Hematopoietic multipotent progenitor cell treated with erythropoietin and hydrocortisone succinate and interleukin-3 and kit ligand, for 4 days (in vitro differentiated cells): Measurements from ENCODE around the gene PBX4.

Experiments used
- DNase-seq: peaks from one replicate; pipeline ENCODE4 v3.0.0-alpha.2; 2015

Gene PBX4

DNA sequence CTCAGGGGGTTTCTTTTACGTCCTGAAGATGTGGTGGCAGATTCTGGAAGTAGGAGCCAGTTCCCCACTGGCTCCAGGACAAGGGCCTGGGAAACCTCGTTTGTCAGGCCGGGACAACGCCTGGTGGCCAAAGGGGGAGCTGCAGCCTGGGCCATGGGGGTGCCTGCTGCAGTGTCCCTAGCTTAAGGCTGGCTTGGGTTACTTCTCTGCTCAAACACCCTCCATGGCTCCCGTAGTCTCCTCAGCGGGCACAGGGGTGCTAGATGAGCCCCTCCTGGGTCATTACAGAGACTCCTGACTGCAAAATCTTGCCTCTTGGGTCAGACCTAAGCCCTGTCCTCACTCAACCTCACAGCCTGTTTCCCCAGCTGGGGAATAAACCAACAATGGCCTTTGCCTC, 65.7 kb downstream of the PBX4 start:
- DNase-seq = no peak

GRCh38 chr19:19551853-19552192, 66.7 kb downstream of the PBX4 start:
- no peak for DNase-seq

DNA sequence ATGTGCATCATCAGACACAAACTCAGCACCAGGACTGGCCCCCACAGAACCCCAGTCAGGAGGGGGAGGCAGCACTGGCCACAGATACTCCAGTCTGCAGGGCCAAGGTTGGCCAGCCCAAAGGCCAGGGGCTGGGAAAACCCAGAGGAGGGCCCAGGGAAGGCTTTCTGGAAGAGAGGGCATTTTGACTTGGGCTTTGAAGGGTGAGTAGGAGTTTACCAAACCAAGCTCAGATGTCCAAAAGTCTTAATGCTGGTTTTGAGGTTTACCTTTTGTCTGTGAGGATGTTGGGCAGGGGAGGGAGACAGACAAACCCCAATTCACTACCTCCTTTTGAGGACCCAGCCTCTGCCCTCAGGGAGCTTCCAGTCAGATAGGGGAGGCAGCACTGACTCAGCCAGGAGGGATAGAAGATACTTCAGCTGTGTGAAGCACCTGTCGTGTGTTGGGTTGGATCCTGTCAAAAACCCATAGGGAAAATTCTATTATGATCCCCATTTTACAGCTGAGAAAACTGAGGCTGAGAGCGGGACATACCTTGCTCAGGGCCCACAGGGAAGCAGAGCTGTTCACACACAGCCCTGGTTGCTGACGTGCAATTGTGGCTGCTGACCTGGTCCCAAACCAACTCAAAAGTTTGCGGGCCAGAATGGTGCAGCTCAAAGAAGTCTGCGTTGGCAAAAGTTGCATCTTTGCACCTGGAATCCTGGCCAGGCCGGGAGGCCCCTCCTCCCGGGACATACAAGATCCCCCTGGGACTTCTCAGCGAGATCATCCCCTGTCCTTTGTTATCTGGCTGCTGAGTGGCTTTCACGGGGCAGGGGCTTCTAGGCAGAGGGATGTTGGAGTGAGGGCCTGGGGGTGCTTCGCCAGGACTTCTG, 67.3 kb downstream of the PBX4 start:
- DNase-seq = no peak

GRCh38 chr19:19550485-19550929, 68.0 kb downstream of the PBX4 start:
- no peak for DNase-seq

DNA sequence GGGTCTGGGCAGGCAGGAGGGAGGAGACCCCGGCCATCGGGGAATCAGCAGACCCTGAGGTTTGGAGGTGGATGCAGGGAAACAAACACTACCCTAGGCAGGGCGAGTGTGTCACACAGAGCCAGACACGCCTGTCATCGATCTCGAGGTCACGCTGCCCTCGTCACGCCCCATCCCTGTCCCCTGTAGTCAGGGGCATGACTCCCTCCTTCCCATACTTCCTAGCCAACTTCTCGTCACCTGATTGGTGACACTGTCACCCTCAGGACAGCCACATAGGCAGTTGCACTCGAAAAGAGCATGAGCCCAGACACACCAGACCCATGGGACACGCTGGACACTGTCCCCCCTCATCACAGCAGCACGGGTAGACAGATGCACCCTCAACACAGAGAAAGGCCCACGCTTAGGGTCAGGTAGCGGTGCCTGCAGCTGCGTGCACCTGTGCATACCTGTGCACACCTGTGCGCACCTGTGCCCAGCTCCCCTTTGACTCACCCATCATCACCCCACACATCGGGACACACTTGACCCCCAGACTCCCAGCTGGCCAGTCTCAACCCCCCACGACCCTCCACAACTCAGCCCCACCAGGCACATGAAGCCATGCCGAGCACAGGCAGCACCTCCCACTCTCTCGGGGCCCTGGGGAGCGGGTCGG, 68.6 kb downstream of the PBX4 start:
- no peak for DNase-seq

- DNase-seq = no peak
Measured at GRCh38 chr19:19548915-19549759, 69.3 kb downstream of the PBX4 start.

DNA sequence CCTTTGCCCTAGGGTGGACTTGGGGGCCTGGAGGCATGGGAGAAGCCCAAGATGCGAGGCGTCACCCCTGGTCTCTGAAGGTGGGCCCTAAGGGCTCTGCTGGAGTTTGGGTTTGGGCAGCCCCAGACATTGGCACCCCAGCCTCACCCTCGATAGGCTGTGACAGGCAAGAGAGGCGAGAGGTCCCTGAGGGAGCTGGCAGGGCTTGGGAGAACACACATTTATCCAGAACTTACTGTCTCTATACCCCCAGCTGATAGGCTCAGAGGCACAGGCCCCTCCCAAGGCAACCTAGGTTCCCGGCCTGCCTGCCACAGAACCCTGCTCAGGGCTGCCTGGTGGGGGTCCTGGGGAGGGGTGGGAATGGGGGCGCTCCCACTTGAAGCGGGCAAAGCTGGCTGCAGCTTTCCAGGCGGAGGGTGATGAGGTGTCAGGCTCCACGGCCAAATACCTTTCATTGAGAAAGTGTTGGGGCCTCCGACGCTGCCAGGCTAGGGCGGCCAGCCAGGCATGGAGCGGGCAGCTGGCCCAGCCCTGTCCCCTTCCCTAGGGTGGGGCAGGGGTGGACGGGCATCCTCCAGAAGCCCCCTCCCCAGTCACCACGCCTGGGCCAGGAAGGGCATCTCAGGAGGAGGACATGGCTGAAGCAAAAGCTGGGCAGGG, 70.7 kb downstream of the PBX4 start:
- DNase-seq = no peak

GRCh38 chr19:19546751-19547162, 71.7 kb downstream of the PBX4 start:
- no peak for DNase-seq

- DNase-seq = no peak
Measured at GRCh38 chr19:19545707-19546106, 72.8 kb downstream of the PBX4 start.

DNA sequence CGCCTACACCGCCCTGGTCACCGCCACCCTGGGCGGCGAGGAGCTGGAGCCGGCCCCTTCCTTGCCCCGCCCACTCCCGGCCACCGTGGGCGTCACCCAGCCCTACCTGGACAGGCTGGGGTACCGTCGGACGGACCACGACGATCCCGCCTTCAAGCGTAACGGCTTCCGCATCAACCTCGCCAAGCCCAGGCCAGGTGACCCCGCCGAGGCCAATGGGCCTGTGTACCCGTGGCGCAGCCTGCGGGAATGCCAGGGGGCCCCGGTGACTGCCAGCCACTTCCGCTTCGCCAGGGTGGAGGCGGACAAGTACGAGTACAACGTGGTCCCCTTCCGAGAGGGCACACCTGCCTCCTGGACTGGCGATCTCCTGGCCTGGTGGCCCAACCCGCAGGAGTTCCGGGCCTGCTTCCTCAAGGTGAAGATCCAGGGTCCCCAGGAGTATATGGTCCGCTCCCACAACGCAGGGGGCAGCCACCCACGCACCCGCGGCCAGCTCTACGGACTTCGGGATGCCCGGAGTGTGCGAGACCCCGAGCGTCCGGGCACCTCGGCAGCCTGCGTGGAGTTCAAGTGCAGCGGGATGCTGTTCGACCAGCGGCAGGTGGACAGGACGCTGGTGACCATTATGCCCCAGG, 73.4 kb downstream of the PBX4 start:
- no peak for DNase-seq

GRCh38 chr19:19544257-19544953, 74.1 kb downstream of the PBX4 start:
- DNase-seq = no peak

DNA sequence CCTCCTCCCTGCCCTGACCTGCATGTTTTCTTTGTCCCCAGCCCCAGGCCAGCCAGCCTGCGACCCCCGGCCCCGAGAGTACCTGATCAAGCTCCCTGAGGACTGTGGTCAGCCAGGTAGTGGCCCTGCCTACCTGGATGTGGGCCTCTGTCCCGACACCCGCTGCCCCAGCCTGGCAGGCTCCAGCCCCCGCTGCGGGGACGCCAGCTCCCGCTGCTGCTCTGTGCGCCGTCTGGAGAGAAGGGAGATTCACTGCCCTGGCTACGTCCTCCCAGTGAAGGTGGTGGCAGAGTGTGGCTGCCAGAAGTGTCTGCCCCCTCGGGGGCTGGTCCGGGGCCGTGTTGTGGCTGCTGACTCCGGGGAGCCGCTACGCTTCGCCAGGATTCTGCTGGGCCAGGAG, 74.8 kb downstream of the PBX4 start:
- DNase-seq = no peak

DNA sequence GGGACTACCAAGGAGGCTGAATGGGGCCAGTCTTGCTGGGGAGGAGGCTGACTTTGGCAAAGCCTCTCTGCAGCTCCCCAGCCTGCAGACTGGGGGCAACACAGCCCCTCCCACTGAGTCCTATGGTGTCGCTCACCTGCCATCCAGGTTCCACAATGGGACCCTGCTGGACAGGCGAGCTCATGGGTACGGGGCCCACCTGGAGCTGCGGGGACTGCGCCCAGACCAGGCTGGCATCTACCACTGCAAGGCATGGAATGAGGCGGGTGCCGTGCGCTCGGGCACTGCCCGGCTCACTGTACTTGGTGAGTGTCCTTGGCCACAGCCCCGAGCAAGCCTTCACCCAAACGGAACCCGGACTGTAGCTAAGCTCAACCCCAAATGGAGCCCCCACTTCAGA, 75.4 kb downstream of the PBX4 start:
- DNase-seq = no peak

DNA sequence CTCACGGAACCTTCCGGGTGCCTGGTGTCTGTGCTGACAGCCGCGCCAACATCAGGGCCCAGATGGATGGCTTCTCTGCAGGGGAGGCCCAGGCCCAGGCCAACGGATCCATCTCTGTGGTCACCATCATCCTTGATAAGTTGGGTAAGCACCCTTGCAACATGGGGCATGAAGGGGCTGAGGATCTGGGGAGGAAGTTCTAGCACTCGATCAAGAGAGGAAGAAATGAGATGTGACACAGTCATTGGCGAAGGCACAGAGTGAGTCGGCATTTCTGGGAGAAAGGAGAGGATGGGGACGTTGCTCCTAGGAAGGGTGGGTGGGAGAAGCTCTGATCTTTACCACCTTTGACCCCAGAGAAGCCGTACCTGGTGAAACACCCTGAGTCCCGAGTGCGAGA, 76.0 kb downstream of the PBX4 start:
- DNase-seq = peak; percentile 66

GRCh38 chr19:19541616-19542015, 76.9 kb downstream of the PBX4 start:
- DNase-seq = no peak

DNA sequence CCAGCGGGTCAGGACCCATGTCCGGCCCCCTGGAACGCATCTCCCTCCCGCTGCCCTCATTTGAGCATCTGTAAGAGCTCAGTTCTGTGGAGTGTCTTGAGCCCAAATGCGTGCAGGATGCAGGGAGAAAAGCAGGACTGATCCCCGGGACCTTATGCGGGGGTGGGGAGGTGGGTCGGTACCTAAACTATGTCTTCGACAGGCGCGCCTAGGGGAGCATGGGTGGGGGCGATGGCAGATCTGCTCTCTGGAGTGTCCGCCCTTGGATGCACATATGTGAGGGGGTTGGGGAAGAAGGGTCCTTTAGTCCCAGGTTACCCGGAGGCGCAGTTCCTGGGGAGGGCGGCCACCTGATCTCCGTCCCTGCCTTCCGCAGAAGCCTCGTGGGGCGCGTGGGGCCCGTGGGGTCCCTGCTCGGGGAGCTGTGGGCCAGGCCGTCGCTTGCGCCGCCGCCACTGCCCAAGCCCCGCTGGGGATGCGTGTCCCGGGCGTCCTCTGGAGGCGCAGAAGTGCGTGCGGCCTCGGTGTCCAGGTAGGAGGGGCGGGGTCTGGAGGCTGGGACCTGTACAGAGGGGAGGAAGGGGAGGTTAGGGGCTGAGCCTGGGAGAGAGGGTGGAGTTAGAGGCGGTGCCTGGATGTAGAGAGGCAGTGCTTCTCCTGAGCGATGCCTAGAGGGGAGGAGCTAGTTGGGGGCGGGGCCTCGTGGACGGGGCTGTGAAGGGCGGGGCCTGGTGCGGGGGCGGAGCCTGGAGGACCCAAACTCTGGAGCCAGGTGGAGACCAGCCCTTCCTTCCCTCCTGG, 77.6 kb downstream of the PBX4 start:
- DNase-seq = peak; percentile 82

DNA sequence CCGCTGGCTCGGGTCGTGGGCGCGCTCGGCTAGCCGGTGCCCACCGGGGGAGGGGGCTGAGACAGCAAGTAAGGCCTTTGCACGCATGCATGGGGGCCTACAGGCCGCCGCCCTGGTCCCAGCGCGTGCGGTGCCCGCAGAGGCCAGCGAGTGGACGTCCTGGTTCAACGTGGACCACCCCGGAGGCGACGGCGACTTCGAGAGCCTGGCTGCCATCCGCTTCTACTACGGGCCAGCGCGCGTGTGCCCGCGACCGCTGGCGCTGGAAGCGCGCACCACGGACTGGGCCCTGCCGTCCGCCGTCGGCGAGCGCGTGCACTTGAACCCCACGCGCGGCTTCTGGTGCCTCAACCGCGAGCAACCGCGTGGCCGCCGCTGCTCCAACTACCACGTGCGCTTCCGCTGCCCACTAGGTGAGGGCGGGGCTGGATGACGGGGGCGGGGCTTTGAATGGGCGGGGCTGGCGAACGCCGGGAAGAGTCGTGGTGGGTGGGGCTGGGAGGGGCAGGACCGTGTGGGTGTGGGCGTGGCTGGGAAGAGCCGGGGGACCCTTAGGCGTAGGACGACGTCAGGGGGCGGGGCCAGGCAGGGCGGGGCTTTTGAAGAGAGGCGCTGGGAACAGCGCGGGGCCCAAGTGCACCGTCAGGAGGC, 78.3 kb downstream of the PBX4 start:
- DNase-seq = peak; percentile 95

DNA sequence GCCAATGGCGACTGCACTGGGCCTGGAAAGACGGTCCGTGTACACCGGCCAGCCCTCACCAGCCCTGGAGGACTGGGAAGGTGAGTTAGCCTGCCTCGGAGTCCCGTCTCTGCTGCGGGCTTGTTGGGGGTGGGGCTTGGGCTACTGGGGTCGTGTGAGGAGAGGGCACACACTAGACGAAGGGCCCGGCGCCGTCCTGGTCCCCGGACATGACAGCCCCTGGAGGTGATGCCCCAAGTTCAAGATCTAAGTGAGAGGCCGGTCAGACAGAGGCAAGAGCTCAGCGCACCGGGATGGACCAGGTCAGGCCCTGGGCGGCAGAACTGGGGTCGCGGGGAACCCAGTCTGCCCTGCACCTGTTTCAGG, 78.8 kb downstream of the PBX4 start:
- DNase-seq = no peak

DNA sequence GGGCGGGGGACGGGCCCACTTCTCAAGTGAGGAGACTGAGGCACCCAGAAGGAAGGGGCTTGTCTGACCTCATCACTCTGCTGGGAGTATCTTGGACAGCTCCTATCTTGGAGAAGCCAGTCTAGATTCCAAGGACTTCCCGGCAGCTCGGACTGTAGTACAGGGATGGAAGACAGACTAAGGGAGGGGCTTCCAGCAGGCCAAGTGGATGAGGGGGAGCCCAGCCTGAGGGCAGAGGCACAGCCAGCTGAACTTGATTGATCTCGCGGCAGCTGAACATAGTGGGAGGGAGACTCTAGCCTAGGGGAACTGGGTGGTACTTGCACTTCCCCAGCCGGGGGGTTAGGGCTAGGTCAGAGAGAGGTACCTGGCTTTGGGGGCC, 79.7 kb downstream of the PBX4 start:
- no peak for DNase-seq

DNA sequence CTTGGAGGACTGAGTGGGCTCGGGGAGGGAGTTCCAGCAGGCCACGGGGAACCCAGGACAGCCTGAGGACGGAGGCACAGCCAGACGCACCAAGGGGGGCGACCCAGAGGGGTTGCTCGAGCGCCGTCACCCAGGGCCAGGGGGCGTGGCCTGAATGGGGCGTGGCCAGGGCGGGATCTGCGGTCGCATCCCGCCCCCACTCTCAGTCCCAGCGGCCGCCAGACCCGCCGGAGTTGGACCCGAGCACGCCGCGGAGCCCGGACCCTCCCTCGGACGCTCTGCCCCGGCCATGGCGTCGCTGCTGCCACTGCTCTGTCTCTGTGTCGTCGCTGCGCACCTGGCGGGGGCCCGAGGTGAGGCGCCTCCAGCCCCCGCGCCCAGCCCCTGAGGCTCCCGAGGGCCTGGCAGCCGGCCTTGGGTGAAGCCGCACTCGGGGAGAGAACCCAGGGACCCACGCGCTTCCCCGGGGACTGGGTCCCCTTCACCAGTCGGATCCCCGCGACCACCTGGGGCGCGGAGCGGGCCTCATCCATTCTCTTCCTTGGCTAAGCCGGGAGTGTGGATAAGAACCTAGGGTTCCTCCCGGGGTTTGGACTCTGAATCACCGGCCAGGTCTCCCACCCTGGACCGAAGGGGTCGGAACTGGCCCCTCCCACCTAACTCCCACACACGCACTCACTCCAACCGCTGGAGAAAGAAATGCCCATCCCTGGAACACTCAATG, 80.3 kb downstream of the PBX4 start, which contains the start of gene CILP2:
Gene CILP2 (plus strand): TSS at position 205 of the 724 bp plus-strand sequence. CDS start 85 bp downstream, at position 290.
- peak; percentile 58 for DNase-seq
